SJCRH30 (cell line): ENCODE data around the gene HPN. TPM values are rescaled to one million over a fixed set of nuclear protein-coding genes. Genes with fewer than 3 reads are reported as not detected.
"Not testable (repeated sequence)": the region's sequence is repeated elsewhere in the genome, so short reads cannot be mapped to it uniquely, and the experiment has no call there.

Source experiments
- DNase-seq, 2 experiments: peaks; one replicate each; pipeline ENCODE4 v3.0.0-alpha.2; 2015 to 2020
- H3K27ac ChIP-seq: fragments of 250-450 bp; sonication (Bioruptor Pico); 2 replicates; pipeline ENCODE4 v1.5.1; 2020; ENCODE audit warnings: mild to moderate bottlenecking, moderate library complexity
- H3K27me3 ChIP-seq: fragments of 250-450 bp; sonication (Bioruptor Pico); 2 replicates; pipeline ENCODE4 v1.5.1; 2020; ENCODE audit warnings: mild to moderate bottlenecking, moderate library complexity
- H3K36me3 ChIP-seq: fragments of 250-450 bp; sonication (Bioruptor Pico); 2 replicates; pipeline ENCODE4 v1.5.1; 2020; ENCODE audit warnings: mild to moderate bottlenecking, moderate library complexity
- H3K4me1 ChIP-seq: fragments of 250-450 bp; sonication (Bioruptor Pico); 2 replicates; pipeline ENCODE4 v1.5.1; 2020; ENCODE audit warnings: mild to moderate bottlenecking, moderate library complexity
- H3K4me3 ChIP-seq: fragments of 250-450 bp; sonication (Bioruptor Pico); 2 replicates; pipeline ENCODE4 v1.5.1; 2020; ENCODE audit warnings: mild to moderate bottlenecking, moderate library complexity
- H3K9me3 ChIP-seq: fragments of 250-450 bp; sonication (Bioruptor Pico); replicated peaks from 2 replicates; pipeline ENCODE4 v1.5.1; 2020; ENCODE audit warnings: mild to moderate bottlenecking, moderate library complexity
- total RNA-seq: library from RNA; depleted of rRNA; stranded (reverse); fragments of >200 nt; shearing (Covaris generic); gene quantifications from 2 replicates; pipeline ENCODE4 v1.2.3, GENCODE V29; 2014

Gene HPN
- total RNA-seq, 1 experiment from 2014 or later: not detected

DNA sequence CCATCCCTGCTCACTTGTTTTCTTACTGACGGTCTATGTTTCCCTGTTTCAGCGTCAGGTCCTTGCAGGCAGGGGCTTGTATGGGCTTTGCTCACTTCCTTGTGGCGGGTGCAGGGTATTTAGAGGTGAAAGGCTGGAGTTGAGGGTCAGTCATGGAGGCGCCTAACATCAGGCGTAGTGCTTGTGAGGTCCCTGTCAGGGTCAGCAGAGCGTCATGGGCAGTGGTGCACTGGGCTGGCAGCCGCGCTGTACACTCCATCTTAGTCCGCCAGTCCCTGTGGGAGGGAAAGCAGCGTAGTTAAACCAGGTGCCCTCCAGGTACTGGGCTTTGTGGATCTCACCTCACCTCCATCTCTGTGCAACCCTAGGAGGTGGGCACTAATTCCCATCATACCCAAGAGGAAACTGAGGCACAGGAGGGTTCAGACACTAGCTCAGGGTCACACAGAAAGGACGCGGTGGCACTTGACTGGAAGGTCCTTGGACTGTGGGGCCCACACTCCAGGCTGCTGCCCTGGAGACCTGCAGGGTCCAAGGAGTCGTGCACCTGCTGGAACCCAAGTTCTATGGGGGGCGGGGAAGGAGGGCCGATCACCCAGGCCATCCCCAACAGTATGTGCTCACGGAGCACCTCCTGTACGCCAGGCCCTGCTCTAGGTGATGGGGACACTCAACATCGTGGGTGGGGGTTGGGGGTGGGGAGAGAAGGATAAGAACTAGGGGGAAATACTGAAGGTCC is 36.8 kb upstream of the HPN start:
- no peak overlapping the region for H3K27ac ChIP-seq
- H3K27me3 ChIP-seq: no peaks in the 10 kb centered on the region
- H3K9me3 ChIP-seq: no peaks in the 10 kb centered on the region
- no peaks in the 10 kb centered on the region for H3K4me1 ChIP-seq
- no peak overlapping the region for H3K4me3 ChIP-seq
- H3K36me3 ChIP-seq: peaks cover 10% of the 10 kb centered on the region; the same call in 1 of the 2 replicates
- DNase-seq: no peak

DNA sequence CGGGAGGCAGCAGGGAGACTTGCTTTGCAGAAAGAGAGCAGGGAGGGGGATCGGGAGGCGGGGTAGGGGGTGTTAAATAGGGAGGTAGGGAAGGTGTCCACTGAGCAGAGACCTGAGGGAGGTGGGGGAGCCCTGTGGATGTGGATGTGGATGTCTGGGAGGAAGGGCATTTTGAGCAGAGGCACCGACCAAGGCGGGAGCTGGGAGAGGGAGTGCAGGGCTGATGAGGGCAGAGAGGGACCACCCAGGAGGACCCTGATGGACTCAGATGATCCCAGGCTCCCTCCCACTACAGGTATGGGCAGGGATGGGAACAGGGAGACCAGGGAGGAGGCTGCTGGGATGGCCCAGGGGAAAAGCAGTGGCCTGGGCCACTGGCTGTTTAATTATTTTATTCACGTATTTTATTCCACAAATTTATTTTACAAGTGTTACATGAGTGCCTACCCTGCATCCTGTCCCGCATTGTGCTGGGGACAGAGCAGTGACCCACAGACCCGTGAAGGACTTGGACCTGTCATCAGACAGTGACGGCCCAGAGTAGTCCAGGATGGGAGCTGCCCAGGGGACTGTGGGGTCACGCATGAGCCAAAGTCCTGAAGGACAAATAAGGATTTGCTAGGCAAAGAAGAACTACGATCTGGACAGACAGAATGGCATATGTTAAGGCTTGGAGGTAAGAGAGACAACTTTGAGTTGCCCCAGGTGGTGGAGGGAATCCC is 36.1 kb upstream of the HPN start:
- no peak for DNase-seq
- no peak overlapping the region for H3K4me3 ChIP-seq
- H3K36me3 ChIP-seq: peaks cover 13% of the 10 kb centered on the region; the same call in 1 of the 2 replicates
- H3K4me1 ChIP-seq: no peaks in the 10 kb centered on the region
- H3K27me3 ChIP-seq: no peaks in the 10 kb centered on the region
- no peak overlapping the region for H3K27ac ChIP-seq
- H3K9me3 ChIP-seq: no peaks in the 10 kb centered on the region

DNA sequence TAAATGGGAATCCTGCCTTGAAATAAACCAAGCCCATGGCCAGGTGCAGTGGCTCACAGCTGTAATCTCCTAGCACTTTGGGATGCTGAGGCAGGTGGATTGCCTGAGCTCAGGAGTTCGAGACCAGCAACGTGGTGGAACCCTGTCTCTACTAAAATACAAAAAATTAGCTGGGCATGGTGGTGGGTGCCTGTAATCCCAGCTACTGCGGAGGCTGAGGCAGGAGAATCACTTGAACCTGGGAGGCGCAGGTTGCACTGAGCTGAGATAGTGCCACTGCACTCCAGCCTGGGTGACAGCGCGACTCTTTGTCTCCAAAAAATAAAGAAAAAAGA is 35.5 kb upstream of the HPN start:
- H3K9me3 ChIP-seq, H3K4me1 ChIP-seq, H3K4me3 ChIP-seq, H3K27ac ChIP-seq, H3K27me3 ChIP-seq, DNase-seq: not testable (repeated sequence)
- H3K36me3 ChIP-seq: peaks cover 16% of the 10 kb centered on the region; the same call in 1 of the 2 replicates

GRCh38 chr19:35006342-35006998 is 35.1 kb upstream of the HPN start:
- no peaks in the 10 kb centered on the region for H3K9me3 ChIP-seq
- no peaks in the 10 kb centered on the region for H3K27me3 ChIP-seq
- no peak overlapping the region for H3K4me3 ChIP-seq
- no peak overlapping the region for H3K27ac ChIP-seq
- no peak for DNase-seq
- no peaks in the 10 kb centered on the region for H3K4me1 ChIP-seq
- H3K36me3 ChIP-seq: peaks cover 17% of the 10 kb centered on the region

DNA sequence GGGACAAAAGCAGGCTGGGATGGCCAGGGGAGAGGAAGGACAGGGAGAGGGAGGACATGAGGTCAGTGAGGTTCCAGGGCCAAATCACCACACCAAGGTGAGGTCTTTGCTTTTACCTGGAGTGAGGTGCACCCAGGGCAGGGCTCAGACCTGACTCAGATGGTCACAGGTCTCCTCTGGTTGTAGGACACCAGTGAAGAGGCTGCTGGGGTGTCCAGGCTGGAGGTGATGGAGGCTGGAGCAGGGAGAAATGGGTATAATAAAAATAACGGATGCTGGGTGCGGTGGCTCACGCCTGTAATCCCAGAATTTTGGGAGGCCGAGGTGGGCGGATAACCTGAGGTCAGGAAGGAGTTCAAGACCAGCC is 34.5 kb upstream of the HPN start:
- Histone ChIP-seq H3K4me3 (no peak overlapping the region), H3K27ac (no peak overlapping the region), H3K27me3 (no peaks in the 10 kb centered on the region), H3K9me3 (no peaks in the 10 kb centered on the region), H3K4me1 (no peaks in the 10 kb centered on the region), H3K36me3 (peaks cover 21% of the 10 kb centered on the region)
- no peak for DNase-seq

DNA sequence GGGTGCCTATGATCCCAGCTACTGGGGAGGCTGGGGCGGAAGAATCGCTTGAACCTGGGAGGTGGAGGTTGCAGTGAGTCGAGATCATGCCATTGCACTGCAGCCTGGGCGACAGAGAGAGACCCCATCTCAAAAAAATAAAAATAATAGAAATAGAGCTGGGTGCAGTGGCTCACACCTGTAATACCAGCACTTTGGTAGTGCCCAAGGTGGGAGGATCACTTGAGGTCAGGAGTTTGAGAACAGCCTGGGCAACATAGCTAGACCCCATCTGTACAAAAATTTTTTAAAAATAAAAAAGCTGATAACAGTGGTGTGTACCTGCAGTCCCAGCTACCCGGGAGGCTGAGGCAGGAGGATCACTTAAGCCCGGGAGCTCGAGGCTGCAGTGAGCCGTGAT is 34.1 kb upstream of the HPN start:
- H3K27me3 ChIP-seq, DNase-seq, H3K4me3 ChIP-seq, H3K27ac ChIP-seq, H3K4me1 ChIP-seq, H3K9me3 ChIP-seq: not testable (repeated sequence)
- peaks cover 23% of the 10 kb centered on the region for H3K36me3 ChIP-seq

DNA sequence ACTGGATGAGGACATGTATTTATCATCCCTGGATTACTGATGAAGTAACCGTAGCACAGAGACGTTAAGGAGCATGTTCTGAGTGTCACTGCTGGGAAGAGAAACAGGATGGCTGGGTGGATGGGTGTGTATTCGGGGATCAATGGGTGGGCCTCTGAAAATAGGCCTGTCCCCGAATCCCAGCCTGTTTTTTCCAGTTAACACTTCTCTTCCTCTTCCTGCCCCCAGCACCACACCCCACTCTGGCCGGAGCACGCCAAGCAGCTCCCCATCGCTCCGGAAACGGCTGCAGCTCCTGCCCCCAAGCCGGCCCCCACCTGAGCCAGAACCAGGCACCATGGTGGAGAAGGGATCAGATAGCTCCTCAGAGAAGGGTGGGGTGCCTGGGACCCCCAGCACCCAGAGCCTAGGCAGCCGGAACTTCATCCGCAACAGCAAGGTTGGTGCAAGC is 32.6 kb upstream of the HPN start:
- DNase-seq: no peak
- Histone ChIP-seq H3K4me1 (no peaks in the 10 kb centered on the region), H3K4me3 (no peak overlapping the region), H3K27ac (no peak overlapping the region), H3K27me3 (no peaks in the 10 kb centered on the region), H3K9me3 (no peaks in the 10 kb centered on the region), H3K36me3 (peaks cover 28% of the 10 kb centered on the region)

GRCh38 chr19:35009424-35010415 is 31.8 kb upstream of the HPN start:
- DNase-seq: no peak
- Histone ChIP-seq H3K4me1 (no peaks in the 10 kb centered on the region), H3K27me3 (no peaks in the 10 kb centered on the region), H3K9me3 (no peaks in the 10 kb centered on the region), H3K4me3 (no peak overlapping the region), H3K36me3 (peaks cover 31% of the 10 kb centered on the region), H3K27ac (no peak overlapping the region)

- no peaks in the 10 kb centered on the region for H3K27me3 ChIP-seq
- DNase-seq: no peak
- no peak overlapping the region for H3K27ac ChIP-seq
- no peaks in the 10 kb centered on the region for H3K4me1 ChIP-seq
- H3K9me3 ChIP-seq: no peaks in the 10 kb centered on the region
- H3K36me3 ChIP-seq: peaks cover 32% of the 10 kb centered on the region
- no peak overlapping the region for H3K4me3 ChIP-seq
These were observed 30.3 kb upstream of the HPN start for GRCh38 chr19:35011091-35011689.

- H3K27ac ChIP-seq: no peak overlapping the region
- peaks cover 33% of the 10 kb centered on the region for H3K36me3 ChIP-seq
- no peaks in the 10 kb centered on the region for H3K27me3 ChIP-seq
- no peak overlapping the region for H3K4me3 ChIP-seq
- H3K9me3 ChIP-seq: no peaks in the 10 kb centered on the region
- DNase-seq: no peak
- no peaks in the 10 kb centered on the region for H3K4me1 ChIP-seq
These were observed 29.5 kb upstream of the HPN start for GRCh38 chr19:35011737-35012682.

GRCh38 chr19:35013041-35013819 is 28.3 kb upstream of the HPN start:
- Histone ChIP-seq H3K9me3 (no peaks in the 10 kb centered on the region), H3K36me3 (peaks cover 40% of the 10 kb centered on the region), H3K27me3 (no peaks in the 10 kb centered on the region), H3K4me3 (no peak overlapping the region), H3K27ac (0 out of 2 replicates have a peak overlapping the region, but pooled peaks have one; percentile 8), H3K4me1 (no peaks in the 10 kb centered on the region)
- peak; percentile 68 to 75 for DNase-seq

DNA sequence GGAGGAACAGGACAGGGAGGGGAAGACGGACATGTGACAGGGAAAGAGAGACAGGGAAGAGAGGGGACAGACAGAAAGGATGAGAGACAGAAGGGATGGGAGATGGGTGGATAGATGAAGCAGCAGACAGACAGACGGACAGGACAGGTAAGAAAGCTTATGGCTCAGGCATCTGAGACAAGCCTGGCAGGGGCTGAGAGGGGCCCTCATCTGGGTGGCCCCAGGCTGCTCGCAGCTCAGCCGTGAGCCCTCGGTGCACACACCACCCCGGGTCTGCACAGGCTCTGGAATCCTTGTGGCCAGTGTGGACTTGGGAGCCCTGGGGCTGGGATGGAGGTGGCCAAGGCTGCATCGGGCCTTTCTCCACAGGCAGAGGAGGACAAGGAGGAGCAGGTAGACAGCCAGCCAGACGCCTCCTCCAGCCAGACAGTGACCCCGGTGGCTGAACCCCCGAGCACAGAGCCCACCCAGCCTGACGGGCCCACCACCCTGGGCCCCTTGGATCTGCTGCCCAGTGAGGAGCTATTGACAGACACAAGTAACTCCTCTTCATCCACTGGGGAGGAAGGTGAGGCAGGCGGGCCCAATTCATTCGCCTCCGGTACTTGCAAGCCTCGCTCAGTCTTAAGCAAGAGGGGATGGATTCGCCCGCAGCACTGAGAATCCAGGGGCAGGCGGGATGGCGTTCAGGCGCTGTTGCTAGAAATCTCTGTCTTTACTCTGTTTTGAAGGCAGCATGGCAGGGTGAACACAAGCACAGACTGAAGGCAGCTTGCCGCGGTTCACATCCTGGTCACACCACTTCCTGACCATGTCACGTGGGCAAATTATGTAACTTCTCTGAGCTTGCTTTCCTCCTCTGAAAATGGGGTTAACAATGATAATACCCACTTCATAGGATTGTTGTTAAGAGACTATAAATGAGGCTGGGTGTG is 27.4 kb upstream of the HPN start:
- Histone ChIP-seq H3K27ac (no peak overlapping the region), H3K4me1 (no peaks in the 10 kb centered on the region), H3K36me3 (peaks cover 44% of the 10 kb centered on the region), H3K27me3 (no peaks in the 10 kb centered on the region), H3K9me3 (no peaks in the 10 kb centered on the region), H3K4me3 (no peak overlapping the region)
- no peak for DNase-seq
